HG02571 (cell line): Measurements from ENCODE around the gene MGAM2.

Experiments
- ATAC-seq: cut with Tn5 transposase; IDR thresholded peaks from one replicate; pipeline ENCODE4 v1.9.1; 2021; ENCODE audit warnings: mild to moderate bottlenecking, moderate library complexity; ENCODE audit not compliant: unreplicated experiment

Gene MGAM2

GRCh38 chr7:142174441-142174840 lies 62.9 kb downstream of the MGAM2 start:
- no peak for ATAC-seq

- ATAC-seq = no peak
Observed at GRCh38 chr7:142175594-142175993, 64.1 kb downstream of the MGAM2 start.

GRCh38 chr7:142176901-142177300 lies 65.4 kb downstream of the MGAM2 start:
- no peak for ATAC-seq

- no peak for ATAC-seq
Observed at GRCh38 chr7:142177869-142178268, 66.4 kb downstream of the MGAM2 start.

- ATAC-seq = no peak
Observed at GRCh38 chr7:142180426-142180825, 68.9 kb downstream of the MGAM2 start.

GRCh38 chr7:142181211-142181610 lies 69.7 kb downstream of the MGAM2 start:
- ATAC-seq = no peak

GRCh38 chr7:142181966-142182365 lies 70.4 kb downstream of the MGAM2 start:
- ATAC-seq = no peak

- no peak for ATAC-seq
Observed at GRCh38 chr7:142185069-142185468, 73.6 kb downstream of the MGAM2 start.

GRCh38 chr7:142185801-142186200 lies 74.3 kb downstream of the MGAM2 start:
- ATAC-seq = no peak

GRCh38 chr7:142188154-142188553 lies 76.6 kb downstream of the MGAM2 start:
- no peak for ATAC-seq

GRCh38 chr7:142188846-142189245 lies 77.3 kb downstream of the MGAM2 start:
- ATAC-seq = no peak

GRCh38 chr7:142194201-142194600 lies 82.7 kb downstream of the MGAM2 start:
- ATAC-seq = no peak

- ATAC-seq = no peak
Observed at GRCh38 chr7:142196066-142196840, 84.7 kb downstream of the MGAM2 start.

- no peak for ATAC-seq
Observed at GRCh38 chr7:142200206-142200605, 88.7 kb downstream of the MGAM2 start.

GRCh38 chr7:142228537-142229104 lies 117.1 kb downstream of the MGAM2 start:
- ATAC-seq = no peak

- no peak for ATAC-seq
Observed at GRCh38 chr7:142231716-142232115, 120.2 kb downstream of the MGAM2 start.

GRCh38 chr7:142240546-142240945 lies 129.0 kb downstream of the MGAM2 start:
- ATAC-seq = no peak

GRCh38 chr7:142243823-142244222 lies 132.3 kb downstream of the MGAM2 start:
- no peak for ATAC-seq

- ATAC-seq = no peak
Observed at GRCh38 chr7:142248166-142249160, 136.9 kb downstream of the MGAM2 start.

- no peak for ATAC-seq
Observed at GRCh38 chr7:142249918-142250317, 138.4 kb downstream of the MGAM2 start.

- no peak for ATAC-seq
Observed at GRCh38 chr7:142250705-142251104, 139.2 kb downstream of the MGAM2 start.
